Measurements from ENCODE around the gene GPLD1.

GPLD1 gene

GRCh38 chr6:24378473-24379097 is 110.8 kb downstream of the GPLD1 start:
- DNase-seq: no peak
